Measurements from ENCODE around the gene EIF4H. TPM values are rescaled to one million over a fixed set of nuclear protein-coding genes. Genes with fewer than 3 reads are reported as not detected.

Gene EIF4H
- total RNA-seq, 1 experiment from 2014 or later, result 318 TPM

DNA sequence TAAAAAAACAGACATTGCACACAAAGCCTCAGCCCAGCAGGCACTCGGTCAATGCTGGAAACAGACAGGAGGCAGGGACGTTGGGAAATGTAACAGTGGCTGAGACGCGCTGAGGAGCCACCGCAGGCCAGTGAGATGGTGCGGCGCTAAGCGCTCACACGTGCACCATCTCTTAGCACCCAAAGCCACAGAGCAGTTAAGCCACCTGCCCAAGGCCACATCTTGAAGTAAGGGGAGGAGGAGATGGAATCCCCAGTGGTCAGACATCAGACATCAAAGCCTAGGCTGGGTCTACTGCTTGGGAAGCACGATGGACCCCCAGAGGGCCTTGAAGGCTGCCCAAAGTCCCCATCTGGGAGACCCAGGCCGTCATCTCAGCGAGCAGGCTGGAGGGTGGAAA lies 51.2 kb downstream of the EIF4H start:
- in situ Hi-C loops (cut with HindIII; ENCODE audit: low pct_unique_long_range_greater_than_20kb, low sequenced_read_pairs) (no loop called here), intact Hi-C loops (cut with micrococcal nuclease; ENCODE audit: unreplicated experiment) (no loop called here)
- POLR2A ChIA-PET, result no interaction called here
- H3K9me3 ChIP-seq (ENCODE audit: control insufficient read depth, insufficient read depth, low read depth, low read length), result no peaks in the 10 kb centered on the region
- no peak for DNase-seq (ENCODE audit: low read depth, low spot score)
- TF ChIP-seq TCF7L2 (IDR thresholded peaks at IDR 0.05; ENCODE audit: low read depth, low read length) (no peak), SIN3A (IDR thresholded peaks at IDR 0.05; ENCODE audit: borderline replicate concordance, insufficient read depth, low read depth, low read length) (no peak), POLR2AphosphoS5 (IDR thresholded peaks at IDR 0.05; ENCODE audit: low read depth, low read length) (no peak)
- TF ChIP-seq, protein P1, sequence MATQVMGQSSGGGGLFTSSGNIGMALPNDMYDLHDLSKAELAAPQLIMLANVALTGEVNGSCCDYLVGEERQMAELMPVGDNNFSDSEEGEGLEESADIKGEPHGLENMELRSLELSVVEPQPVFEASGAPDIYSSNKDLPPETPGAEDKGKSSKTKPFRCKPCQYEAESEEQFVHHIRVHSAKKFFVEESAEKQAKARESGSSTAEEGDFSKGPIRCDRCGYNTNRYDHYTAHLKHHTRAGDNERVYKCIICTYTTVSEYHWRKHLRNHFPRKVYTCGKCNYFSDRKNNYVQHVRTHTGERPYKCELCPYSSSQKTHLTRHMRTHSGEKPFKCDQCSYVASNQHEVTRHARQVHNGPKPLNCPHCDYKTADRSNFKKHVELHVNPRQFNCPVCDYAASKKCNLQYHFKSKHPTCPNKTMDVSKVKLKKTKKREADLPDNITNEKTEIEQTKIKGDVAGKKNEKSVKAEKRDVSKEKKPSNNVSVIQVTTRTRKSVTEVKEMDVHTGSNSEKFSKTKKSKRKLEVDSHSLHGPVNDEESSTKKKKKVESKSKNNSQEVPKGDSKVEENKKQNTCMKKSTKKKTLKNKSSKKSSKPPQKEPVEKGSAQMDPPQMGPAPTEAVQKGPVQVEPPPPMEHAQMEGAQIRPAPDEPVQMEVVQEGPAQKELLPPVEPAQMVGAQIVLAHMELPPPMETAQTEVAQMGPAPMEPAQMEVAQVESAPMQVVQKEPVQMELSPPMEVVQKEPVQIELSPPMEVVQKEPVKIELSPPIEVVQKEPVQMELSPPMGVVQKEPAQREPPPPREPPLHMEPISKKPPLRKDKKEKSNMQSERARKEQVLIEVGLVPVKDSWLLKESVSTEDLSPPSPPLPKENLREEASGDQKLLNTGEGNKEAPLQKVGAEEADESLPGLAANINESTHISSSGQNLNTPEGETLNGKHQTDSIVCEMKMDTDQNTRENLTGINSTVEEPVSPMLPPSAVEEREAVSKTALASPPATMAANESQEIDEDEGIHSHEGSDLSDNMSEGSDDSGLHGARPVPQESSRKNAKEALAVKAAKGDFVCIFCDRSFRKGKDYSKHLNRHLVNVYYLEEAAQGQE (IDR thresholded peaks at IDR 0.05; ENCODE audit: insufficient read depth in 1 of 2, low read depth in 2 of 2, low read length in 1 of 2), result no peak
- TF ChIP-seq, protein P2, sequence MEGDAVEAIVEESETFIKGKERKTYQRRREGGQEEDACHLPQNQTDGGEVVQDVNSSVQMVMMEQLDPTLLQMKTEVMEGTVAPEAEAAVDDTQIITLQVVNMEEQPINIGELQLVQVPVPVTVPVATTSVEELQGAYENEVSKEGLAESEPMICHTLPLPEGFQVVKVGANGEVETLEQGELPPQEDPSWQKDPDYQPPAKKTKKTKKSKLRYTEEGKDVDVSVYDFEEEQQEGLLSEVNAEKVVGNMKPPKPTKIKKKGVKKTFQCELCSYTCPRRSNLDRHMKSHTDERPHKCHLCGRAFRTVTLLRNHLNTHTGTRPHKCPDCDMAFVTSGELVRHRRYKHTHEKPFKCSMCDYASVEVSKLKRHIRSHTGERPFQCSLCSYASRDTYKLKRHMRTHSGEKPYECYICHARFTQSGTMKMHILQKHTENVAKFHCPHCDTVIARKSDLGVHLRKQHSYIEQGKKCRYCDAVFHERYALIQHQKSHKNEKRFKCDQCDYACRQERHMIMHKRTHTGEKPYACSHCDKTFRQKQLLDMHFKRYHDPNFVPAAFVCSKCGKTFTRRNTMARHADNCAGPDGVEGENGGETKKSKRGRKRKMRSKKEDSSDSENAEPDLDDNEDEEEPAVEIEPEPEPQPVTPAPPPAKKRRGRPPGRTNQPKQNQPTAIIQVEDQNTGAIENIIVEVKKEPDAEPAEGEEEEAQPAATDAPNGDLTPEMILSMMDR (IDR thresholded peaks at IDR 0.05), result no peak
- no peaks in the 10 kb centered on the region for H3K27me3 ChIP-seq (ENCODE audit: control insufficient read depth, insufficient read depth, low read length)
- no peaks in the 10 kb centered on the region for H3K4me1 ChIP-seq (ENCODE audit: control insufficient read depth, insufficient read depth, low read length)
- CTCF ChIA-PET, result no interaction called here
- H3K4me3 ChIP-seq (ENCODE audit: low read depth in 2 of 2, low read length in 2 of 2), result no peak overlapping the region
- BruUV-seq (replicated peaks), result no TSS peak
- ATAC-seq, result no peak
- no peak overlapping the region for H3K27ac ChIP-seq (ENCODE audit: low read length)
- no peaks in the 10 kb centered on the region for H3K36me3 ChIP-seq (ENCODE audit: control insufficient read depth, insufficient read depth, low read length)

DNA sequence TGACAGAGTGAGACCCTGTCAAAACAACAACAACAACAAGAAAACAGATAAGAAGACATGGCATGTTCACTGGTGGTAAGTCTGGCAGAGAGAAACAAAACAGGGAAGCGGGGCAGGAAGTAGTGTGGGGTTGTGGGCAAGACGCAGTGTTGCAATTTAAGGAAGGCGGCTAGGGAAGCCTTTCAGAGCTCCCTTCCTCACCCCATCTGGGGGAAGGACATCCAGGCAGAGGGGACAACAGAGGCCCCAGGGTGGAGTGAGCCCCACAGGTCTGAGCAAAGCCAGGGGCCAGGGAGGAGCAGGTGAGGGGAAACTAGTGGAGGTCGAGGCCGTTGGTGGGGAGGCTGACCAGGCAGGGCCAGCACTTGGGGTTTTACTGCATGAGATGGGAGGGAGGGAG lies 52.5 kb downstream of the EIF4H start:
- Histone ChIP-seq H3K27ac (ENCODE audit: low read length) (no peak overlapping the region), H3K9me3 (ENCODE audit: control insufficient read depth, insufficient read depth, low read depth, low read length) (no peaks in the 10 kb centered on the region), H3K4me1 (ENCODE audit: control insufficient read depth, insufficient read depth, low read length) (no peaks in the 10 kb centered on the region), H3K27me3 (ENCODE audit: control insufficient read depth, insufficient read depth, low read length) (no peaks in the 10 kb centered on the region), H3K4me3 (ENCODE audit: low read depth in 2 of 2, low read length in 2 of 2) (no peak overlapping the region), H3K36me3 (ENCODE audit: control insufficient read depth, insufficient read depth, low read length) (0 out of 2 replicates have a peak, but pooled peaks cover 2% of the 10 kb centered on the region)
- in situ Hi-C loops (cut with HindIII; ENCODE audit: low pct_unique_long_range_greater_than_20kb, low sequenced_read_pairs), result no loop called here
- DNase-seq (ENCODE audit: low read depth, low spot score), result no peak
- ChIA-PET CTCF (no interaction called here), POLR2A (no interaction called here)
- BruUV-seq (replicated peaks), result no TSS peak
- intact Hi-C loops (cut with micrococcal nuclease; ENCODE audit: unreplicated experiment), result no loop called here
- ATAC-seq, result no peak
- TF ChIP-seq SIN3A (IDR thresholded peaks at IDR 0.05; ENCODE audit: borderline replicate concordance, insufficient read depth, low read depth, low read length), result no peak
- TF ChIP-seq, protein P1 (IDR thresholded peaks at IDR 0.05; ENCODE audit: insufficient read depth in 1 of 2, low read depth in 2 of 2, low read length in 1 of 2), result no peak
- TF ChIP-seq, protein P2 (IDR thresholded peaks at IDR 0.05), result no peak
- no peak for TF ChIP-seq TCF7L2 (IDR thresholded peaks at IDR 0.05; ENCODE audit: low read depth, low read length)
- TF ChIP-seq POLR2AphosphoS5 (IDR thresholded peaks at IDR 0.05; ENCODE audit: low read depth, low read length), result no peak

Data from Panc1 (cell line).